Measurements from ENCODE around the gene PIM3.

The PIM3 gene

GRCh38 chr22:49951000-49951677 lies 9.4 kb upstream of the PIM3 start:
- no peak overlapping the region for H3K4me3 ChIP-seq (ENCODE audit: low read length)
- TF ChIP-seq CTCF (conservative IDR thresholded peaks at IDR 0.05; ENCODE audit: low read length), result no peak
- no peak for DNase-seq (ENCODE audit: low read depth)

- DNase-seq (ENCODE audit: low read depth), result no peak
- TF ChIP-seq CTCF (conservative IDR thresholded peaks at IDR 0.05; ENCODE audit: low read length), result no peak
- no peak overlapping the region for H3K4me3 ChIP-seq (ENCODE audit: low read length)
These were observed 8.9 kb upstream of the PIM3 start for GRCh38 chr22:49951678-49951985.

- H3K4me3 ChIP-seq (ENCODE audit: low read length), result no peak overlapping the region
- DNase-seq (ENCODE audit: low read depth), result peak; percentile 88
- TF ChIP-seq CTCF (conservative IDR thresholded peaks at IDR 0.05; ENCODE audit: low read length), result no peak
These were observed 8.3 kb upstream of the PIM3 start for GRCh38 chr22:49951986-49952896.

- no peak for TF ChIP-seq CTCF (conservative IDR thresholded peaks at IDR 0.05; ENCODE audit: low read length)
- DNase-seq (ENCODE audit: low read depth), result no peak
- no peak overlapping the region for H3K4me3 ChIP-seq (ENCODE audit: low read length)
These were observed 7.4 kb upstream of the PIM3 start for GRCh38 chr22:49953027-49953679.

GRCh38 chr22:49953680-49954344 lies 6.8 kb upstream of the PIM3 start:
- TF ChIP-seq CTCF (conservative IDR thresholded peaks at IDR 0.05; ENCODE audit: low read length), result no peak

GRCh38 chr22:49954354-49954753 lies 6.2 kb upstream of the PIM3 start:
- H3K4me3 ChIP-seq (ENCODE audit: low read length), result no peak overlapping the region
- TF ChIP-seq CTCF (conservative IDR thresholded peaks at IDR 0.05; ENCODE audit: low read length), result no peak

More at GRCh38 chr22:49953680-49954344, 6.8 kb upstream of the PIM3 start:
- no peak for DNase-seq (ENCODE audit: low read depth)
- H3K4me3 ChIP-seq (ENCODE audit: low read length), result no peak overlapping the region

More at GRCh38 chr22:49954354-49954753, 6.2 kb upstream of the PIM3 start:
- no peak for DNase-seq (ENCODE audit: low read depth)

Data from AG10803 (cell line).